HL-60 (cell line): Measurements from ENCODE around the gene KRT12.

Experiments used
- CTCF ChIP-seq: IDR thresholded peaks from one replicate; pipeline ENCODE4 v1.5.1; 2011; ENCODE audit warnings: low read length, control low read depth, inconsistent platforms; ENCODE audit not compliant: insufficient read depth
- GABPA ChIP-seq: IDR thresholded peaks from 2 replicates; pipeline ENCODE4 v1.6.1; 2012; ENCODE audit warnings: low read depth
- POLR2AphosphoS5 ChIP-seq: IDR thresholded peaks from 2 replicates; pipeline ENCODE4 v1.6.1; 2012; ENCODE audit warnings: low read depth
- REST ChIP-seq: IDR thresholded peaks from 2 replicates; pipeline ENCODE4 v1.6.1; 2012; ENCODE audit warnings: low read depth; ENCODE audit not compliant: insufficient replicate concordance

DNA sequence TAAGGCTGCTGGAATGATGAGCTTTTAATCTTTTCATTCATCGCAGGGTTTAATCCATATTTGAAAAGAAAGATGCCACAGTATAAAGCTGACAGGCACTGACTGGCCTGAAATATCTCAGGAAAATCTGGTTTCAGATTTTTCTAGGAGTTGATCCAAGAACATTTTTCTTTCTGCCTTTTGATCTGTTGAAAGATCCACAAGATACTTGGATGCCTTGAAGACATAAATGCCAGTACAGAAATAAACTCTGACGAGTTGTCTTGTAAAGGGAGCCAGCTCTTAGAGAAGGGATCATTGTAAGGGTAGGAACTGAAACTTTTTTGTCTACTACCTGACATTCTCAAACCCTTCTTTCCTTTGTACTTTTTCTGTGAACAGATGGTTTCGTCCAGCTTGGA lies 43.4 kb upstream of the KRT12 start:
- no peak for TF ChIP-seq CTCF
- TF ChIP-seq REST = no peak
- no peak for TF ChIP-seq POLR2AphosphoS5
- TF ChIP-seq GABPA = no peak
